Measurements from ENCODE around the gene GHR. TPM values are rescaled to one million over a fixed set of nuclear protein-coding genes. Genes with fewer than 3 reads are reported as not detected.

The GHR gene
- total and polyA plus RNA-seq, 3 experiments from 2014 or later = not detected

- H3K4me1 ChIP-seq (ENCODE audit: insufficient read depth, low read length) = no peaks in the 10 kb centered on the region
- peaks cover 8 to 26% (median 9%) of the 10 kb centered on the region in 3 donors for H3K4me1 Mint-ChIP-seq
- ChIA-PET CTCF (interaction anchor here (1.4 to 1.6 kb wide), 2 partner anchors 13 to 24 kb away, joined by 4 read pairs; no protein-coding TSS in a partner anchor), POLR2A (no interaction called here)
- H3K27me3 ChIP-seq (ENCODE audit: insufficient read depth, low read length, poor library complexity, severe bottlenecking) = no peaks in the 10 kb centered on the region
- no peaks in the 10 kb centered on the region for H3K27me3 Mint-ChIP-seq
- peaks cover 0 to 2% (median 0%) of the 10 kb centered on the region in 3 donors for H3K36me3 Mint-ChIP-seq
- no peak overlapping the region for H3K27ac ChIP-seq (ENCODE audit: low read depth, low read length)
- no peak overlapping the region for H3K4me3 Mint-ChIP-seq
- no peak for DNase-seq
- H3K36me3 ChIP-seq (ENCODE audit: insufficient read depth, low read length) = no peaks in the 10 kb centered on the region
- no peak overlapping the region for H3K27ac Mint-ChIP-seq
- peaks cover 0 to 5% (median 4%) of the 10 kb centered on the region in 5 donors for H3K9me3 Mint-ChIP-seq
- no peaks in the 10 kb centered on the region for H3K9me3 ChIP-seq (ENCODE audit: low read length)
- H3K4me3 ChIP-seq (ENCODE audit: low read length) = no peak overlapping the region
Observed at GRCh38 chr5:42745426-42745825, 322.2 kb downstream of the GHR start.

DNA sequence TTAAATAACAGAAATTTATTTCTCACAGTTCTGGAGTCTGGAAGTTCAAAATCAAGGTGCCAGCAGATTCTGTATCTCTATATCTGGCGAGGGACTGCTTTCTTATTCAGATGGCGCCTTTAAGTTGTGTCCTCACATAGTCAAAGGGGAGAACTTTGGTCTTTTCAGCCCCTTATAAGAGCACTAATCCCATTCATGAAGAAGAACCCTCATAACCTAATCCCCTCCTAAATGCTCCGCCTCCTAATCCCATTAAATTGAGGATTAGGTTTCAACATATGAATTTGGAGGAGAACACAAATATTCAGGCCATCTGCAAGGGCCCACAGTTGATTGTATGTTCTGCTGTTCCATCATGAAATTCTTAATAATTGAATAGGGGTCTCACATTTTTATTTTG is 322.6 kb downstream of the GHR start:
- H3K27ac Mint-ChIP-seq = no peak overlapping the region
- H3K4me3 ChIP-seq (ENCODE audit: low read length) = no peak overlapping the region
- no peaks in the 10 kb centered on the region for H3K4me1 ChIP-seq (ENCODE audit: insufficient read depth, low read length)
- CTCF ChIA-PET = interaction anchor here (1.4 to 1.6 kb wide), 2 partner anchors 13 to 24 kb away, joined by 4 read pairs; no protein-coding TSS in a partner anchor
- peaks cover 0 to 3% (median 0%) of the 10 kb centered on the region in 3 donors for H3K36me3 Mint-ChIP-seq
- H3K4me1 Mint-ChIP-seq = peaks cover 8 to 26% (median 9%) of the 10 kb centered on the region in 3 donors
- POLR2A ChIA-PET = no interaction called here
- H3K36me3 ChIP-seq (ENCODE audit: insufficient read depth, low read length) = no peaks in the 10 kb centered on the region
- no peak overlapping the region for H3K27ac ChIP-seq (ENCODE audit: low read depth, low read length)
- DNase-seq = no peak
- no peaks in the 10 kb centered on the region for H3K27me3 ChIP-seq (ENCODE audit: insufficient read depth, low read length, poor library complexity, severe bottlenecking)
- H3K27me3 Mint-ChIP-seq = no peaks in the 10 kb centered on the region
- H3K9me3 Mint-ChIP-seq = peaks cover 0 to 5% (median 4%) of the 10 kb centered on the region in 5 donors
- no peak overlapping the region for H3K4me3 Mint-ChIP-seq
- no peaks in the 10 kb centered on the region for H3K9me3 ChIP-seq (ENCODE audit: low read length)

- no peak overlapping the region for H3K27ac ChIP-seq (ENCODE audit: low read depth, low read length)
- H3K4me1 ChIP-seq (ENCODE audit: insufficient read depth, low read length) = no peaks in the 10 kb centered on the region
- no peaks in the 10 kb centered on the region for H3K27me3 ChIP-seq (ENCODE audit: insufficient read depth, low read length, poor library complexity, severe bottlenecking)
- no peaks in the 10 kb centered on the region for H3K36me3 ChIP-seq (ENCODE audit: insufficient read depth, low read length)
- peak overlapping the region in 1 of 7 donors; percentile 13 for H3K4me3 Mint-ChIP-seq
- no peak overlapping the region for H3K4me3 ChIP-seq (ENCODE audit: low read length)
- no peaks in the 10 kb centered on the region for H3K9me3 ChIP-seq (ENCODE audit: low read length)
- POLR2A ChIA-PET = no interaction called here
- peaks cover 0 to 3% (median 0%) of the 10 kb centered on the region in 3 donors for H3K36me3 Mint-ChIP-seq
- H3K27ac Mint-ChIP-seq = peak overlapping the region in 3 of 8 donors; percentile 35 to 48 (median 47)
- no peak for DNase-seq
- CTCF ChIA-PET = no interaction called here
- H3K4me1 Mint-ChIP-seq = peaks cover 8 to 26% (median 9%) of the 10 kb centered on the region in 3 donors
- H3K27me3 Mint-ChIP-seq = no peaks in the 10 kb centered on the region
- H3K9me3 Mint-ChIP-seq = no peaks in the 10 kb centered on the region
Observed at GRCh38 chr5:42749020-42749419, 325.8 kb downstream of the GHR start.

DNA sequence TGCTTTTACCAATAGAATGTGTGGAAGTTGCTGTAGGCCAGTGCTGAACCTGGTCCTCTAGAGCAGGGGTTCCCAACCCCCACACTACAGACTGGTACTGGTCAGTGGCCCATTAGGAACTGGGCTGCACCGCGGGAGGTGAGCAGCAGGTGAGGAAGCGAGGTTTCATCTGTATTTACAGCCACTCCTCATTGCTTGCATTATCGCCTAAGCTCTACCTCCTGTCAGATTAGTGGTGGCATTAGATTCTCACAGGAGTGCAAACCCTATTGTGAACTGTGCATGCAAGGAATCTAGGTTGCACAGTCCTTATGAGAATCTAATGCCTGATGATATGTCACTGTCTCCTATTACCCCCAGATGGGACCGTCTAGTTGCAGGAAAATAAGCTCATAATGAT is 327.3 kb downstream of the GHR start:
- Histone ChIP-seq H3K27me3 (ENCODE audit: insufficient read depth, low read length, poor library complexity, severe bottlenecking) (no peaks in the 10 kb centered on the region), H3K27ac (ENCODE audit: low read depth, low read length) (no peak overlapping the region), H3K36me3 (ENCODE audit: insufficient read depth, low read length) (no peaks in the 10 kb centered on the region), H3K9me3 (ENCODE audit: low read length) (no peaks in the 10 kb centered on the region), H3K4me3 (ENCODE audit: low read length) (no peak overlapping the region), H3K4me1 (ENCODE audit: insufficient read depth, low read length) (no peaks in the 10 kb centered on the region)
- ChIA-PET POLR2A (no interaction called here), CTCF (no interaction called here)
- Mint-ChIP-seq H3K27ac (no peak overlapping the region), H3K36me3 (peaks cover 0 to 3% (median 0%) of the 10 kb centered on the region in 3 donors), H3K4me1 (peaks cover 8 to 26% (median 9%) of the 10 kb centered on the region in 3 donors), H3K4me3 (no peak overlapping the region), H3K27me3 (no peaks in the 10 kb centered on the region), H3K9me3 (no peaks in the 10 kb centered on the region)
- no peak for DNase-seq

GRCh38 chr5:42751044-42751443 is 327.8 kb downstream of the GHR start:
- CTCF ChIA-PET = no interaction called here
- Mint-ChIP-seq H3K4me1 (peaks cover 8 to 26% (median 9%) of the 10 kb centered on the region in 3 donors), H3K27ac (no peak overlapping the region), H3K27me3 (no peaks in the 10 kb centered on the region), H3K4me3 (no peak overlapping the region), H3K36me3 (peaks cover 0 to 3% (median 0%) of the 10 kb centered on the region in 3 donors), H3K9me3 (no peaks in the 10 kb centered on the region)
- no peaks in the 10 kb centered on the region for H3K27me3 ChIP-seq (ENCODE audit: insufficient read depth, low read length, poor library complexity, severe bottlenecking)
- H3K36me3 ChIP-seq (ENCODE audit: insufficient read depth, low read length) = no peaks in the 10 kb centered on the region
- no peaks in the 10 kb centered on the region for H3K4me1 ChIP-seq (ENCODE audit: insufficient read depth, low read length)
- DNase-seq = no peak
- H3K9me3 ChIP-seq (ENCODE audit: low read length) = no peaks in the 10 kb centered on the region
- H3K4me3 ChIP-seq (ENCODE audit: low read length) = no peak overlapping the region
- POLR2A ChIA-PET = no interaction called here
- no peak overlapping the region for H3K27ac ChIP-seq (ENCODE audit: low read depth, low read length)

- H3K4me1 Mint-ChIP-seq = peaks cover 13 to 26% (median 19%) of the 10 kb centered on the region in 3 donors
- DNase-seq = no peak
- H3K4me3 Mint-ChIP-seq = no peak overlapping the region
- ChIA-PET POLR2A (no interaction called here), CTCF (no interaction called here)
- Histone ChIP-seq H3K36me3 (ENCODE audit: insufficient read depth, low read length) (no peaks in the 10 kb centered on the region), H3K27me3 (ENCODE audit: insufficient read depth, low read length, poor library complexity, severe bottlenecking) (no peaks in the 10 kb centered on the region), H3K4me1 (ENCODE audit: insufficient read depth, low read length) (no peaks in the 10 kb centered on the region), H3K4me3 (ENCODE audit: low read length) (no peak overlapping the region), H3K9me3 (ENCODE audit: low read length) (no peaks in the 10 kb centered on the region), H3K27ac (ENCODE audit: low read depth, low read length) (no peak overlapping the region)
- peaks cover 0 to 6% of the 10 kb centered on the region in 2 donors for H3K27me3 Mint-ChIP-seq
- no peak overlapping the region for H3K27ac Mint-ChIP-seq
- H3K9me3 Mint-ChIP-seq = no peaks in the 10 kb centered on the region
- H3K36me3 Mint-ChIP-seq = peaks cover 0 to 4% (median 3%) of the 10 kb centered on the region in 3 donors
Observed at GRCh38 chr5:42753099-42753498, 329.9 kb downstream of the GHR start.

GRCh38 chr5:42756606-42757601 is 333.7 kb downstream of the GHR start, which contains the start of gene CCDC152:
TSS of gene CCDC152 (plus strand) at chr5:42756818. CDS start at chr5:42759122, 2,304 bp downstream.
- CTCF ChIA-PET = no interaction called here
- H3K27ac ChIP-seq (ENCODE audit: low read depth, low read length) = no peak within 1 kb of the TSS
- H3K4me1 Mint-ChIP-seq = peaks cover 9 to 17% (median 9%) of the 10 kb centered on the region in 3 donors

DNA sequence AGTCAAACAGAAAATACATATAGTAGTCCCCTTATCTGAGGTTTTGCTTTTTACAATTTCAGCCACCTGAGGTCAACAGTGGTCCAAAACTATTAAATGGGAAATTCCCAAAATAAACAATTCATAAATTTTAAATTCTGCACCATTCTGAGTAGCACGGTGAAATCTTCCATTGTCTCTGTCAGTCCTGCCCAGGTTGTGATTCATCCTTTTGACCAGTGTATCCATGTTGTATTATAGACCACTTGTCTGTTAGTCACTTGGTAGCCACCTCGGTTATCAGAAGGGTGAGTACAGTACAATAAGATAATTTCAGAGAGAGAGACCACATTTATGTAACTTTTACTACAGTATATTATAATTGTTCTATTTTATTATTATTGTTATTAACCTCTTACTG is 336.2 kb downstream of the GHR start:
- Histone ChIP-seq H3K27me3 (ENCODE audit: insufficient read depth, low read length, poor library complexity, severe bottlenecking) (no peaks in the 10 kb centered on the region), H3K4me3 (ENCODE audit: low read length) (no peak overlapping the region), H3K9me3 (ENCODE audit: low read length) (no peaks in the 10 kb centered on the region), H3K27ac (ENCODE audit: low read depth, low read length) (no peak overlapping the region), H3K4me1 (ENCODE audit: insufficient read depth, low read length) (no peaks in the 10 kb centered on the region), H3K36me3 (ENCODE audit: insufficient read depth, low read length) (no peaks in the 10 kb centered on the region)
- H3K4me3 Mint-ChIP-seq = no peak overlapping the region
- H3K27ac Mint-ChIP-seq = no peak overlapping the region
- DNase-seq = no peak
- H3K27me3 Mint-ChIP-seq = peaks cover 4 to 15% of the 10 kb centered on the region in 2 donors
- H3K9me3 Mint-ChIP-seq = no peaks in the 10 kb centered on the region
- peaks cover 0 to 22% (median 1%) of the 10 kb centered on the region in 3 donors for H3K36me3 Mint-ChIP-seq
- H3K4me1 Mint-ChIP-seq = peaks cover 9 to 17% (median 9%) of the 10 kb centered on the region in 3 donors
- ChIA-PET CTCF (no interaction called here), POLR2A (no interaction called here)

More at GRCh38 chr5:42756606-42757601, 333.7 kb downstream of the GHR start, which contains the start of gene CCDC152:
- Histone ChIP-seq H3K27me3 (ENCODE audit: insufficient read depth, low read length, poor library complexity, severe bottlenecking) (no peaks in the 10 kb centered on the region), H3K9me3 (ENCODE audit: low read length) (no peaks in the 10 kb centered on the region), H3K4me3 (ENCODE audit: low read length) (peak within 1 kb of the TSS; percentile 51), H3K36me3 (ENCODE audit: insufficient read depth, low read length) (no peaks in the 10 kb centered on the region), H3K4me1 (ENCODE audit: insufficient read depth, low read length) (no peaks in the 10 kb centered on the region)
- Mint-ChIP-seq H3K27ac (peak within 1 kb of the TSS in 7 of 8 donors; percentile 3 to 95 (median 64)), H3K9me3 (no peaks in the 10 kb centered on the region), H3K4me3 (peak within 1 kb of the TSS; percentile 81 to 89 (median 85)), H3K27me3 (peaks cover 4 to 15% of the 10 kb centered on the region in 2 donors), H3K36me3 (peaks cover 0 to 9% (median 1%) of the 10 kb centered on the region in 3 donors)
- POLR2A ChIA-PET = interaction anchor here (0.6 kb wide), 1 partner anchor 285 kb away, joined by 3 read pairs; no protein-coding TSS in a partner anchor
- DNase-seq = peak; percentile 24 to 70 (median 36)
